HG03469 (cell line): ENCODE data around the gene PXT1.
"Not testable (repeated sequence)": the region's sequence is repeated elsewhere in the genome, so short reads cannot be mapped to it uniquely, and the experiment has no call there.

ENCODE experiments used
- ATAC-seq: cut with Tn5 transposase; IDR thresholded peaks from one replicate; pipeline ENCODE4 v1.9.1; 2021; ENCODE audit warnings: mild to moderate bottlenecking, moderate library complexity, moderate number of reproducible peaks; ENCODE audit not compliant: unreplicated experiment

PXT1 gene, protein sequence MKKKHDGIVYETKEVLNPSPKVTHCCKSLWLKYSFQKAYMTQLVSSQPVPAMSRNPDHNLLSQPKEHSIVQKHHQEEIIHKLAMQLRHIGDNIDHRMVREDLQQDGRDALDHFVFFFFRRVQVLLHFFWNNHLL

DNA sequence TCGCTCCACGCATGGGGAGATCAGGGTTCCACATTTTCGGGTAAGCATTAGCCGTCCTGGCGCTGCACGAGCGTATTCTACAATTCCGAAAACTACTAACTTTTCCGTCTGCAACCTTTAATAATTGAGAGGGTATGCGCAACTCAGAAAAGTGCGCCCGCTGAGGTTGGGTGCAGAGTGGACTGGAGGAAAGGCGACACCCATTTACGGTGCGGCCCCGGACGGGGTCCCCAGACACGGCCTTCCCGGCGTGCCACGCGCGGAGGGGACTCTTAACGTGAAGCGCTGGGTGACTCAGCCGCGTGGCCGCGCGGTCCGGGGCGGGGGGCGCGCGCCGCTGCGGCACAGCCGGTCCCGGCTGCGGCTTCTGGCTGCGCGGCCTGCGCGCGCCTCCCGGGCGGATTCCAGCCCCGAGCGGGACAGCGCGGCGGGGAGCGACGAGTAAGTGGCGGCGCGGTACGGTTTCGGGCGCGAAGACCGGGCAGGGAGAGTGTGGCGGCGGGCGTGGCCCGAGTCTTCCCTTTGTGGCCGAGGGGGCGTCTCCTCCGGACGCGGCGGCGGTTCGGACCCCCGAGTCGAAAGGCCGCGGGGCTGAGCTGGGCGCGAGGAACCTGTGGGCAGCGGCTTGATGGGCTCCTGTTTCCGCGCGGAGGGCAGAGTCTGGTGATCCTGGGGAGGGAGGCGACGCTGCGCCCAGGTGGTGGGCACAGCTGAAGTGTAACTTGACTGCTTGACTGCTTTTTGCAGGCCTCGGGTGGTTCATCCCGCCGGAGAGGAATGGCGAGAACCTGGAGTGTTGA lies at the start of gene PXT1, which contains the start of gene KCTD20:
TSS of gene PXT1 (minus strand) at position 184 of the 800 bp plus-strand sequence. CDS start 16,772 bp downstream, outside the sequence.
TSS of gene KCTD20 (plus strand) at position 330 of the 800 bp plus-strand sequence. CDS start 27,098 bp downstream, outside the sequence.
- ATAC-seq: peak; percentile 66

DNA sequence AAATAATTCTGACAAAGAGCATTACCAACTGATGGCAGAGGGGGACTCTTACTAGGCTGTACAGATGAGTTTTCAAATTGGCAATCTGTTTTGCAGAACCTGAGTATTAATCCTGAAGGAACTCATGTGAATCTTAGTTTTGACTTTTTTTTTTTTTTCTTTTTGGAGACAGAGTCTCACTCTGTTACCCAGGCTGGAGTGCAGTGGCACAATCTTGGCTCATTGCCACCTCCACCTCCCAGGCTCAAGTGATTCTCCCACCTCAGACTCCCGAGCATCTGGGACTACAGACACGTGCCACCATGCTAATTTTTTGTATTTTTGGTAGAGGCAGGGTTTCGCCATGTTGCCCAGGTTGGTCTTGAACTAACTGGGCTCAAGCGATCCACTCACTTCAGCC lies 49.4 kb upstream of the PXT1 start:
- ATAC-seq: no peak

DNA sequence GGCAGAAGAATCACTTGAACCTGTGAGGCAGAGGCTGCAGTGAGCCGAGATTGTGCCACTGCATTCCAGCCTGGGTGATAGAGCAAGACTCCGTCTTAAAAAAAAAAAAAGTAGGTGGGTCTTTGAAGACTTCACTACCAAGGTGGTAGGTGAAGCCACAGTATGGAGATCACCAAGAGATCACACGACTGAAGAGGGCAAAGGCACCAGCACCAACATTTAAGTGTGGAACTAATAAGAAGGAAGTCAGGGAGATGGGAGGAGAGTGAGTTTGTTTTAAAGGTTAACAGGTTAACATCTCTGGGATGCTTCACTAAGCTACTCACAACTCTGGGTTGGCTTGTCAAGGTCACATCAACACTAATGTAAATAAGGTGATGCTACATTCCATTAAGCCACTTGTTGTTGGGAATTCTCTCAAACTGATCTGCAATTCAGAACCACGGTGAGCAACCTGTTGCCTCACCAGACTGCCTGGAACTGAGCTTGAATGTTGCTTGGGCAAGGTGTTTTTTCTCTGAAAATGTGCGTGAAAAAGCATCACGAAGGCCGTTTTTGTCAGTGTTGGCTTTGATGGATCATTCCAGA lies 48.8 kb upstream of the PXT1 start:
- no peak for ATAC-seq

DNA sequence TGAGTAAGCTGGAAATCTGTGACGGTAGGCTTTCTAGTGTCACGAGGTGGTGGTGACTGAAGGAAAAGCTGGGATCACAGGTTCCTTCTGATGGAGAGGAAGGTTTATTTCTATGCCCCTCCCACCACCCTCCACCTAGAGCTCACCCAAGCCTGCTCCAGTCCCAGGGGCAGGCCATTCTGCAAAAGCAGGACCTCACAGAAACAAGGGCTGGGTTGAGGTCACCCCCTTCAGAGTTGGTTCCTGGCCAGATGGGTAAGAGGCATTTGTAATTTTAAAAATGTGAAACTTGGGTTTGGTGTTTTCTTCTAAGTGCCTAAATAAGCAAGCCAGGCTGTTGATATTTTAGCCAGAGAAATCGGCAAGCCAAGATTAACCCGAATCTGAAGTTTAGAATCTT lies 46.8 kb upstream of the PXT1 start:
- no peak for ATAC-seq

DNA sequence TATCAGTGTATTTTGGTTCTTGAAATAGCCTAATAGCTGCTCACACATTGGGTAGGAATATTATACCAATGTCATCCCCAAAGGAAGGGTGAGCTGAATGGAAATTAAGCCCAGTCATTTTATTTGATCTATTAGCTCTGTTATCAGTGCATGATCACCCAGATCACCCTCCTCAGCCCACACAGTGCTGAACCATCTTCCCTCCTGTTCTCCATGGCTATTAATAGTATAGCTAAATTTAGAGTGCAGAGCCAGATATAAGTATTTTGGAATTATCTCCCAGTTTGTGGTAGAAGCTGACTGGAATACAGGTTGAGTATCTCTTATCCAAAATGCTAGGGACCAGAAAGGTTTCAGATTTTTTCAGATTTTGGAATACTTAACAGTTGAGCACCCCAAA lies 45.6 kb upstream of the PXT1 start:
- ATAC-seq: no peak

DNA sequence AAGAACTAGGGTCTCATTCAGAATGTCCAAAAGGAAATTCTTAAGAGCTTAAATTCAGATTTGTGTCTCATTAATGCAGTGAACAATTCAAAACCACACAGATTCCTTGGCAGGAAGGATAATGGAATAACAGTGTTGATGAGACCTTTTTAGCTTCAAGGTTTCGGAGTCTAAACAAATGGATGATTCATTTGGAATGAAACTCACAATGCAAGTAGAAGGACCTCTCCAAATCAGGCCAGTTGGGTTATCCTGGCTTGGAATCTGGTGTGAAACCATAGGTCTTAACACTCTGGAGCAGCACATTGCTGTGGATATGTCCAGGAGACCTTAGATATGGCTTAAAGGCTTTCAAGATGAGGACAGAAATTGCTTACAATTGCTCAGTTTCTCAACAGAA lies 45.0 kb upstream of the PXT1 start:
- no peak for ATAC-seq

DNA sequence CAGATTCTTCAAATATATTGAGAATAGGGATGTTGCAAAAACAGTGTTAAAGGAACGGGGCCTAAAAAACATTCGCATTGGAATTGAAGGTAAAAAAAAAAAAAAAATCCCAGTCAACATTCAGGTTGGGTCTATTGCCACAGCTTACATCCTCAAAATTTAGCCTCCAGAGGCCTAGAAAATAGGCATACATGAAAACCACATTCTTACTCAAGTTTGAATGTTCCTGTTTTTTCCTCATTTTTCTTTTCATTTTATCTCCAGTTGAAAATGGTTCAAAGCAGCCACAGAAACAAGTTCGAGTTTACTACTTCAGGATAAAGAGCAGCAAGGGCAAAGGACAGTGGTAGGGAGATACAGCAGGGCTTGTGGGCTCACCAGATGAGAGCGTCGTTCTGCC lies 42.1 kb upstream of the PXT1 start:
- ATAC-seq: no peak

DNA sequence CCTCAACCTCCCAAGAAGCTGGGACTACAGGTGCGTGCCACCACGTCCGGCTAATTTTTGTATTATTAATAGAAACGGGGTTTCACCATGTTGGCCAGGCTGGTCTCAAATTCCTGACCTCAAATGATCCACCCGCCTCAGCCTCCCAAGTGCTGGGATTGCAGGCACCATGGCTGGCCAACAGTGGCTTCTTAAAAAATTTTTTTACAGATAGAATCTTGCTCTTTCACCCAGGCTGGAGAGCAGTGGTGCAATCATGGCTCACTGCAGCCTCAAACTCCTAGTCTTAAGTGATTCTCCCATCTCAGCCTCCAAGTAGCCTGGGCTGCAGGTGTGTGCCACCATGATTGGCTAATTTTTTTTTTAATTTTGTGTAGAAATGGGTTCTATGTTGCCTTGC lies 40.7 kb upstream of the PXT1 start:
- not testable (repeated sequence) for ATAC-seq

DNA sequence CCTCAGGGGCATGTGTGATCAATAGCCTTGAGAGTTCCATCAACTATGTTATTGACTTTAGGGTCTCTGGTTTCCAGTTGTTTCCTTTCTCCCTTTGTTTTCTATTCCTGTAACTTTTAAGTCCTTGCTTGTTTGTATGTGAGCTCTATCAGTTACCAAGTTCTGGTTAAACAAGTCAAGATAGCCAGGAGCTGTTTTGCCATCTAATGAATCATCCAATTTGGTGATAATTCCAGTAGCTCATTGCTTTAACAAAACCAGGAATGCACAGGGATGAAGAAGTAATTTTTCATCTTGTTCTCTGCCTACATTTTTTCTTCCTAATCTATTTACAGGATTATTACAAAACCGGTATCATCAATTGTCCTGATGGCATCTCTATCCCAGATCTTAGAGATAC lies 36.6 kb upstream of the PXT1 start:
- ATAC-seq: no peak

DNA sequence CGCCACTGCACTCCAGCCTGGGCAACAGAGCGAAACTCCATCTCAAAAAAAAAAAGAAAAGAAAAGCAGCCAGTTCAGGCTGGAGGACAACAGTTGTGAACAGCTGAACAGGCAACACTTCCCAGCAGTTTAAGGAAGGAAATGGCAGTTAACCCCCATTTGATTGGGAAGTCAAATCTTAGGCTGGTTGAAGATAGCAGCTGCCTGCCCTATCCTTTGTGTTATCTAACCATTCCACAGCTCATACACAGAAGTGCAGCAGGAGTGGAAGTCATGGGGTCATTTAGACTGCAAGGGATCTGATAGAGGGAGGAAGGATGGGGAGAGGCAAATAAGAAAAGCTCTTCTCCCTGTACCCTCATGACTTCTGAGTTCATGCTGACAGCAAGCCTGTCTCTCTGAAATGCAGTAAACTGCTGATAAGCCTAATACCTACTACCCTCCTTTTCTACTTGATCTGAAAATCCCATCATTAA lies 35.4 kb upstream of the PXT1 start:
- no peak for ATAC-seq

DNA sequence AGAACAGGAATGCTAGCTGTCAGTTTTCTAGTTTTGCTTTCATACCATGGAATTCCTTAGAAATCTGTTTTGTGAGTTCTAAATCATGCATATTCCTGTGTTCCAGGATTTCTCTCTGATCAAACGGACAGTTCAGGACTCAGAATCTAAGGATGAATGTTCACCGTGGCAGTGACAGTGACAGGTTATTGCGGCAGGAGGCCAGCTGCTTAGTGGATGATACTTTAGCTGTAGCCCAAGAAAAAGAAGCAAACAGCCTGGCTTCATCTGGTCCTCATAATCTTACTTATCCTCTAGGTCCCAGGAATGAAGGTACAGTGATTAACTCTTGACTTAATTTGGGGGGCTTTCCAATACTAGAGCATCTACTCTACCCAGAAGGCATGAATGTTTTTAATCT lies 27.3 kb upstream of the PXT1 start:
- no peak for ATAC-seq

DNA sequence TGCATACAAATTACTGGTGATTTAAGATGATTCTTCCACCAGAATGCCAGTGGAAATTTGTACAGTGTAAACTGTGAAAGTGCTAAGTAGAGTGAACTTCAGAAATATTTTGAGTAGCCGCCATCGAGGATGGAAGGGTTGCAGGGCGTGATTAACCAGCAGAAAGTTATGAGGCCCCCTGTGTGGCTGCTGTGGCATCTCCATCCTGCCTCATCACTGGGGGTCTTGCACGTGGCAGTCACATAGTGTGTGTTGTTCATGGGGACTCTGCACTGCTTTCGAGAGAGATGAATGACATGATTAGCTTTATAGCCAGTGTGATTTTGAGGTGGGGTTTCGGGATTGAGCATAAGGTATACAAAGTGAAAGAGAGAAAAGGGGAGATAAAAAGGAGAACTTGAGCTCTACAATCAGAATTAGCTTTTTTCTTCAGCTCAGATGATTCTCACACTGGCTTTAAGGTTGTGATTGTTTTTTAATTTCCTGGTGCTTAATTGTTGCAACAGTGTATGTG lies 26.6 kb upstream of the PXT1 start:
- ATAC-seq: no peak

DNA sequence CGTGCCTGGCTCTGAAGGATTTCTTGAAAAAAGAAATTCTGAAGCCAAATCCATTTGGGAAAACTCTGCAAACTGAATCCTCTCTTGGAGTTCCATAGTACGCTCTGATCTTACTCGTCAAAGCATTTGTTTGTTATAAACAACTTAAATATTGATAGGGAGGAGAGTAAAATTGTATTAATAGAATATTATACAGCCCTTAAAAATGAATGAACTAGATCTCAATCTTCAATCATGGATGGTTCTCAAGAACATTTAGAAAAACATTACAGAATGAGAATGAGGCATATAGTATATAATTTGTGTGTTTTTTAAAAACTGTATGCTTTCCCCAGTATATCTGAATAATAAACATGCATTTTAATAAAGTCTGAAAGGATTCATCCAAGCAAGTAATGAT lies 25.0 kb upstream of the PXT1 start:
- ATAC-seq: no peak

DNA sequence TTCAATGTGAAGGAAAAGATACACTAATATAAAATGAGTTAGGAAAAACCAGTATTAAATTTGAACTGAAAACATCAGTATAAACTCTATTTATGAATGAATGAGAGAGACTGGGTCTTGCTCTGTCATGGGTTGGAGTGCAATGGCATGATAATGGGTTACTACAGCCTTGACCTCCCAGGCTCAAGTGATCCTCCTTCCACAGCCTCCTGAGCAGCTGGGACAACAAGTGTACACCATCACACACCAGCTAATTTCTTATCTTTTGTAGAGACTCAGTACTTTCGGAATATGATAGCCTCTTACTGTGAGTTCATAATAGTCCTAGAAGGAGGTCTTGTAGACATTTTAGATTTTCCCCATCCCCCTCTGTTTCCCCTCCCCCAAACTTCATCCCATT lies 21.6 kb upstream of the PXT1 start:
- no peak for ATAC-seq

DNA sequence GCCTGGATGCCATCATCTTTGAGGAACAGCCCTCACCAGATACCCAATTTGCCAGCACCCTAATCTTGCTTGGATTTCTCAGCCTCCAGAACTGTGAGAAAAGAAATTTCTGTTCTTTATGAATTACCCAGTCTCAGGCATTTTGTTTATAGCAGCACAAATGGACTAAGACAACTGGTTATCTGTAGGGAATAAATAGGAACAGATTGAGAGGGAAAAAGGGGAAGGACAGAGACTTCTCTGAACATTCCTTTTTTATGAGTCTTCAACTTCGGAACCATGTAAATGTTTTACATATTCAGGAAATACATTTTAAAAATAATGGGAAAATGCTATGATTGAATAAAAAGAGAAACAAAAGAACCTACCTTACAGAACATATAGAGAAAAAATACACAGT lies 21.0 kb upstream of the PXT1 start:
- no peak for ATAC-seq

DNA sequence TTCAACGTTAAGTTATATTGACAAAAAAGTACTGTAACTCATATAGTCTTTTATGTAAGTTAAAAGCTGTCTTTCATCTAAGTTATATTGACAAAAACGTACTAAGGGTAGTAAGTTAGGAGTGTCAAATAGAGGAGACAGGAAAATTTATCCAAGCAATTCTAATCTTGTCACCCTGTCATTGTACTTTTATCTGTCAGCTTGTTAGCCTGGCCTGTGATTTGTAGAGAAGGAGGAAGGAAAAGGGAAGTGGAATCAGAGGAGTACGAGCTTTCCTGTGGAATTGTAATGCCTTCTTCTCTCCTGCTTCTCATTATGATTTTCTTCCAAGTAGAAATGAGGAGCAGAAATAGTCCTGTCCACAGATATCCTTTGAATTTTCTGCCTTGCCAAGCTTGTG lies 19.0 kb upstream of the PXT1 start:
- ATAC-seq: no peak

DNA sequence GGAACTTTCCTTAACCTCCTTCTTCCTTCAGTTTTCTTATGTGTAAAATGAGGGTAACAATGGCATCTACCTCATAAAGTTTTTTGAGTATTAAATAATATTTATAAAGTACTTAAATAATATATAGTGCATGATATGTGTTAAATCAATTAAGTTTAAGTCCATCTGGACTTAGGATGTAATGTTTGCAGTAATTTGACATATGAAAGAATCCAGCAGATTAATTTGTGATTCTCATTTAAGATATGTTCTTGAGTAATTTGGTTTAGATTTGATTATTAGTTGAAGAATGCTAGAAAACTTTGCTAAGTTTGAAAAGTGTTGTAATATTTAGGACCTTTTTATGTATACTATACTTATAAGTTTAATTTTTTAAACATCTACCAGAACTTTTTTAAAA lies 18.3 kb upstream of the PXT1 start:
- no peak for ATAC-seq

DNA sequence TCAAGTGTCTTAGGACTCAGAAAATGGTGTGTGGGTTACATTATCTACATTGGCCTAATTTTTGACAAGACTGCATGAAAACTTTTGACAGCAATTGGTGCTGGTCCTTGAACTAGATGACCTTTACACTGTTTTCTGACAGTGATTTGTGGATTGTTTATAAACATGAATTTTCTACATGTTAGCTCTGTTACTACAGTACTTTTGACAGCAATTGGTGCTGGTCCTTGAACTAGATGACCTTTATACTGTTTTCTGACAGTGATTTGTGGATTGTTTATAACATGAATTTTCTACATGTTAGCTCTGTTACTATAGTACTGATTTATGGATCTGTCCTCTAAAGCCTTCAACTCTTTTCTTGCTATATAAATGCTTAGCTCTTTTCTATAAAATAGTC lies 16.8 kb upstream of the PXT1 start:
- no peak for ATAC-seq

DNA sequence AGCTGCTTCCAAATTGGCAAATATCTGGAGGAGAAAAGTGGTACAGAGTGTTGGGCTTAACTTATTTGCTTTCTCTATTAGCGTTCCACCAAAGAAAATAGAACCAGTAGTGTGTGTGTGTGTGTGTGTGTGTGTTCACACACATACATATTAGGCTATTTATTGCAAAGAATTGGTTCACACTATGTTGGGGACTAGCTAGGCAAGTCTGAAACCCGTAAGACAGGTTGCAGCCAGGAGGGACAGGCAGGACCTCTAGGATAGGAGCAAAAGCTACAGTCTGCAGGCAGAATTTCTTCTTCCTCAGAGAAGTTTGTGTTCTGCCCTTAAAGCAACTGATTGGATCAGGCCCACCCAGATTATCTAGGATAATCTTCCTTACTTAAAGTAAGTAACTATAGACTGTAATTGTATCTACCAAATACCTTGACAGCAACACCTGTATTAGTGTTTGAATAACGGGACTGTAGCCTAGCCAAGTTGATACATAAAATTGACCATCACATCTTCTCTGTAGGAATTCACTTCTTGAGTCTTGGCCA lies 12.9 kb upstream of the PXT1 start:
- ATAC-seq: no peak

DNA sequence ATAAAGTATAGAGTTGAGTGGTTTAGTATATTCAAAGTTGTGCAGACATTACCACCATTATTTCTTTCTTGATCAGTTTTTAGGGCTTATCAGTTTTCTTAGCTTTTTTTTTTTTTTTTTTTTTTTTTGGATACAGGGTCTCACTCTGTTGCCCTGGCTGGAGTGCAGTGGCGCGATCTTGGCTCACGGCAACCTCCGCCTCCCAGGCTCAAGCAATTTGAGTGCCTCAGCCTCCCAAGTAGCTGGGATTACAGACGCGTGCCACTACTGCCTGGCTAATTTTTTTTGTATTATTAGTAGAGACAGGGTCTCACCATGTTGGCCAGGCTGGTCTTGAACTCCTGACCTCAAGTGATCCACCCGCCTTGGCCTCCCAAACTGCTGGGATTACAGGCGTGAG lies 10.2 kb upstream of the PXT1 start:
- ATAC-seq: not testable (repeated sequence)

DNA sequence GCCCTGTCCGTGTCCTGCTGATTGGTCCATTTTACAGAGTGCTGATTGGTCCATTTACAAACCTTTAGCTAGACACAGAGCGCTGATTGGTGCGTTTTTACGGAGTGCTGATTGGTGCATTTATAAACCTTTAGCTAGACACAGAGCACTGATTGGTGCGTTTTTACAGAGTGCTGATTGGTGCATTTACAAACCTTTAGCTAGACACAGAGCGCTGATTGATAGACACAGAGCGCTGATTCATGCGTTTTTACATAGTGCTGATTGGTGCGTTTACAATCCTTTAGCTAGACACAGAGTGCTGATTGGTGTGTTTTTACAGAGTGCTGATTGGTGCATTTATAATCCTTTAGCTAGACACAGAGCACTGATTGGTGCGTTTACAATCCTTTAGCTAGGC lies 6.5 kb upstream of the PXT1 start:
- ATAC-seq: not testable (repeated sequence)

DNA sequence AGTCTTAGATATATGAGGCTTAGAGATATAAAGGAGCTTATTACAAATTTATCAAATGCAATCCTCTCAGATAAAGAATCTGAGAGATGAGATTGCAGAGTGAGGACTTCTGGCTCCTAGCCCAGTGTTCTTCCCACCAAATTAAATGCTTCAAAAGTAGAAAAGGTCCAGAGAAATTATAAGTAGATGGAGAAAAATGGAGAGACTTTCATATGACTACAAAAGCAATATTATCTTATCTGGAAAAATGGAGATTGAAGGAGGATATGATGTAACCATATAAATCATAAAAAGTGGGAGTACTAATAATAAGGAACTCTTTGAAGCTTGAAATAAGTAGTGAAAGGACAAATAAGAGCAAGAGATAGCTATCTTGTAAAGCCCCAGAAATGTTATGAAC lies 3.0 kb upstream of the PXT1 start:
- no peak for ATAC-seq
